Activated CD8-positive, alpha-beta T cell treated with anti-CD3 and anti-CD28 coated beads for 36 hours (primary cell): ENCODE data around the gene DNAJA1. TPM values are rescaled to one million over a fixed set of nuclear protein-coding genes. Genes with fewer than 3 reads are reported as not detected.
A peak's percentile ranks its signal among the peaks of the same experiment; 100 is the strongest.
"Not testable (repeated sequence)": the region's sequence is repeated elsewhere in the genome, so short reads cannot be mapped to it uniquely, and the experiment has no call there.

Experiments
- ATAC-seq: fragments of 200-7000 bp; cut with Tn5 transposase; one replicate; pipeline ENCODE4 v1.10.0; 2021; ENCODE audit warnings: mild to moderate bottlenecking, moderate library complexity
- CTCF ChIA-PET: fragments of 350-600 bp; sonication (Branson Sonifier 250); formaldehyde crosslinking; loops from one replicate; lab custom pipeline; 2021; ENCODE audit warnings: antibody characterized with exemption; lab: Charles Lee
- POLR2A ChIA-PET: fragments of 350-600 bp; sonication (Branson Sonifier 250); formaldehyde crosslinking; loops from one replicate; lab custom pipeline; 2021; ENCODE audit warnings: antibody characterized with exemption; lab: Charles Lee
- DNase-seq: peaks from one replicate; pipeline ENCODE4 v3.0.0-alpha.2; 2020
- H3K27ac Mint-ChIP-seq: one replicate; pipeline ENCODE4 v1.8.0; 2021; ENCODE audit warnings: mild to moderate bottlenecking, mixed read lengths
- H3K27me3 Mint-ChIP-seq: one replicate; pipeline ENCODE4 v1.8.0; 2021; ENCODE audit warnings: mixed read lengths
- H3K36me3 Mint-ChIP-seq: one replicate; pipeline ENCODE4 v1.8.0; 2021; ENCODE audit warnings: low read depth, mixed read lengths
- H3K4me1 Mint-ChIP-seq: one replicate; pipeline ENCODE4 v1.8.0; 2021; ENCODE audit warnings: low read depth, mixed read lengths
- H3K4me3 Mint-ChIP-seq: one replicate; pipeline ENCODE4 v1.8.0; 2021; ENCODE audit warnings: mild to moderate bottlenecking, moderate library complexity, mixed read lengths
- H3K9me3 Mint-ChIP-seq: one replicate; pipeline ENCODE4 v1.8.0; 2021; ENCODE audit warnings: mixed read lengths
- CTCF ChIP-seq: fragments of 200-600 bp; IDR thresholded peaks from one replicate; pipeline ENCODE4 v1.8.0; 2022; ENCODE audit warnings: antibody characterized with exemption, mild to moderate bottlenecking
- intact Hi-C: fragments of 100-400 bp; cut with micrococcal nuclease; formaldehyde crosslinking; loops from one replicate; pipeline ENCODE4 v1.10.0; 2022
- total RNA-seq, 2 experiments: library from RNA; stranded (reverse); gene quantifications; one replicate each; pipeline ENCODE4 v1.2.3, GENCODE V29; 2021

The DNAJA1 gene
- total RNA-seq, 2 experiments from 2014 or later = 139 to 143 TPM

- peak; percentile 24 for ATAC-seq
- intact Hi-C loops = no loop called here
- Mint-ChIP-seq H3K9me3 (peaks cover 2% of the 10 kb centered on the region), H3K36me3 (no peaks in the 10 kb centered on the region), H3K27ac (peak overlapping the region; percentile 76), H3K4me3 (peak overlapping the region; percentile 2), H3K4me1 (peaks cover 14% of the 10 kb centered on the region), H3K27me3 (no peaks in the 10 kb centered on the region)
- ChIA-PET POLR2A (interaction anchor here (1.0 to 1.2 kb wide), 2 partner anchors 58 to 75 kb away, joined by 3 read pairs; partner anchors contain the start of gene DNAJA1), CTCF (interaction anchor here (0.6 to 3.1 kb wide), 5 partner anchors 11 to 143 kb away, joined by 3 to 25 read pairs (median 3); partner anchors contain the start of gene B4GALT1)
- TF ChIP-seq CTCF = no peak
- peak; percentile 39 for DNase-seq
These were observed 57.7 kb downstream of the DNAJA1 start for GRCh38 chr9:33082538-33083326.

DNA sequence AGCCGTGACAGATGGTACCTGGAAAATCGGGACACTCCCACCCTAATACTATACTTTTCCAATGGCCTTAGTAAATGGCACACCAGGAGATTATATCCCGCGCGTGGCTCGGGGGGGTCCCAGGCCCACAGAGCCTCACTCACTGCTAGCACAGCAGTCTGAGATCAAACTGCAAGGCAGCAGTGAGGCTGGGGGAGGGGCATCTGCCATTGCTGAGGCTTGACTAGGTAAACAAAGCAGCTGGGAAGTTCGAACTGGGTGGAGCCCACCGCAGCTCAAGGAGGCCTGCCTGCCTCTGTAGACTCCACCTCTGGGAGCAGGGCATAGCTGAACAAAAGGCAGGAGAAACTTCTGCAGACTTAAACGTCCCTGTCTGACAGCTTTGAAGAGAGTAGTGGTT, 60.6 kb downstream of the DNAJA1 start:
- ChIA-PET POLR2A (interaction anchor here (0.6 kb wide), 1 partner anchor 10 kb away, joined by 3 read pairs; no protein-coding TSS in a partner anchor), CTCF (interaction anchor here (0.8 kb wide), 1 partner anchor 141 kb away, joined by 4 read pairs; no protein-coding TSS in a partner anchor)
- H3K27ac Mint-ChIP-seq, DNase-seq, ATAC-seq, H3K36me3 Mint-ChIP-seq, H3K9me3 Mint-ChIP-seq, H3K4me3 Mint-ChIP-seq, H3K27me3 Mint-ChIP-seq, H3K4me1 Mint-ChIP-seq, intact Hi-C loops: not testable (repeated sequence)

Other genes starting within 250 kb of the DNAJA1 start
- not detected for gene TMEM215, start 241.7 kb upstream of the DNAJA1 start, total RNA-seq
- 10 to 100 TPM; 39.2 to 42.9 TPM for gene APTX, start 23.6 kb upstream of the DNAJA1 start, total RNA-seq
- gene SMU1, start 51.4 kb downstream of the DNAJA1 start, total RNA-seq = 10 to 100 TPM; 23.8 to 23.9 TPM
- gene B4GALT1, start 142.1 kb downstream of the DNAJA1 start, total RNA-seq = 10 to 100 TPM; 41.2 to 41.4 TPM
- gene SPINK4, start 214.9 kb downstream of the DNAJA1 start, total RNA-seq = not detected
- gene BAG1, start 239.4 kb downstream of the DNAJA1 start, total RNA-seq = 10 to 100 TPM; 55.6 to 61.6 TPM
- 10 to 100 TPM; 64.6 to 74.2 TPM for gene CHMP5, start 239.8 kb downstream of the DNAJA1 start, total RNA-seq